Measurements from ENCODE around the gene IPO9. TPM values are rescaled to one million over a fixed set of nuclear protein-coding genes. Genes with fewer than 3 reads are reported as not detected.

IPO9 gene
- total RNA-seq, 1 experiment from 2014 or later: 106 TPM

DNA sequence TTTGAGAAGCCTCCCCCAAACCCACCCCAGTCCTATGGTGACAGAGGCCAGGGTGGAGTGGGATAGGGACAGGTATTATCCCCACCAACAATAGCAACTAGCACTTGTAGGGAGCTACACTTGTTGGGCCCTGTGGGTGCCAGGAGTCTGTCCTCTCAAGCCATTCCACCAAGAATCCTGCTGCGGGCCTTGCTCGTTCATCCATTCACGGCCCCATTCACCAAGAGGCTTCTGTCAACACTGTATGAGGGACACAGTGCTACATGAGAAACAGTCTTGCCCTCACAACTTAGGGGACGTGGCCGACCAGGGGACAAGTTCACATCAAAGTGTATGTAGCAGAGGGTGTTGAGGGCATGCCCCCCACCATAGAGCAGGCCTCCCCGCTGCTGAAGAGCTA, 78.7 kb downstream of the IPO9 start:
- CTCF ChIA-PET: interaction anchor here (1.4 kb wide), 1 partner anchor 11 kb away, joined by 3 read pairs; no protein-coding TSS in a partner anchor
- no peak overlapping the region for H3K4me3 ChIP-seq (ENCODE audit: low read depth in 2 of 2, low read length in 2 of 2)
- H3K27me3 ChIP-seq (ENCODE audit: control insufficient read depth, insufficient read depth, low read length): no peaks in the 10 kb centered on the region
- no peaks in the 10 kb centered on the region for H3K4me1 ChIP-seq (ENCODE audit: control insufficient read depth, insufficient read depth, low read length)
- H3K27ac ChIP-seq (ENCODE audit: low read length): no peak overlapping the region
- no TSS peak for BruUV-seq (replicated peaks)
- POLR2A ChIA-PET: no interaction called here
- H3K36me3 ChIP-seq (ENCODE audit: control insufficient read depth, insufficient read depth, low read length): no peaks in the 10 kb centered on the region
- TF ChIP-seq, protein P1, sequence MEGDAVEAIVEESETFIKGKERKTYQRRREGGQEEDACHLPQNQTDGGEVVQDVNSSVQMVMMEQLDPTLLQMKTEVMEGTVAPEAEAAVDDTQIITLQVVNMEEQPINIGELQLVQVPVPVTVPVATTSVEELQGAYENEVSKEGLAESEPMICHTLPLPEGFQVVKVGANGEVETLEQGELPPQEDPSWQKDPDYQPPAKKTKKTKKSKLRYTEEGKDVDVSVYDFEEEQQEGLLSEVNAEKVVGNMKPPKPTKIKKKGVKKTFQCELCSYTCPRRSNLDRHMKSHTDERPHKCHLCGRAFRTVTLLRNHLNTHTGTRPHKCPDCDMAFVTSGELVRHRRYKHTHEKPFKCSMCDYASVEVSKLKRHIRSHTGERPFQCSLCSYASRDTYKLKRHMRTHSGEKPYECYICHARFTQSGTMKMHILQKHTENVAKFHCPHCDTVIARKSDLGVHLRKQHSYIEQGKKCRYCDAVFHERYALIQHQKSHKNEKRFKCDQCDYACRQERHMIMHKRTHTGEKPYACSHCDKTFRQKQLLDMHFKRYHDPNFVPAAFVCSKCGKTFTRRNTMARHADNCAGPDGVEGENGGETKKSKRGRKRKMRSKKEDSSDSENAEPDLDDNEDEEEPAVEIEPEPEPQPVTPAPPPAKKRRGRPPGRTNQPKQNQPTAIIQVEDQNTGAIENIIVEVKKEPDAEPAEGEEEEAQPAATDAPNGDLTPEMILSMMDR (IDR thresholded peaks at IDR 0.05): no peak
- TF ChIP-seq, protein P2, sequence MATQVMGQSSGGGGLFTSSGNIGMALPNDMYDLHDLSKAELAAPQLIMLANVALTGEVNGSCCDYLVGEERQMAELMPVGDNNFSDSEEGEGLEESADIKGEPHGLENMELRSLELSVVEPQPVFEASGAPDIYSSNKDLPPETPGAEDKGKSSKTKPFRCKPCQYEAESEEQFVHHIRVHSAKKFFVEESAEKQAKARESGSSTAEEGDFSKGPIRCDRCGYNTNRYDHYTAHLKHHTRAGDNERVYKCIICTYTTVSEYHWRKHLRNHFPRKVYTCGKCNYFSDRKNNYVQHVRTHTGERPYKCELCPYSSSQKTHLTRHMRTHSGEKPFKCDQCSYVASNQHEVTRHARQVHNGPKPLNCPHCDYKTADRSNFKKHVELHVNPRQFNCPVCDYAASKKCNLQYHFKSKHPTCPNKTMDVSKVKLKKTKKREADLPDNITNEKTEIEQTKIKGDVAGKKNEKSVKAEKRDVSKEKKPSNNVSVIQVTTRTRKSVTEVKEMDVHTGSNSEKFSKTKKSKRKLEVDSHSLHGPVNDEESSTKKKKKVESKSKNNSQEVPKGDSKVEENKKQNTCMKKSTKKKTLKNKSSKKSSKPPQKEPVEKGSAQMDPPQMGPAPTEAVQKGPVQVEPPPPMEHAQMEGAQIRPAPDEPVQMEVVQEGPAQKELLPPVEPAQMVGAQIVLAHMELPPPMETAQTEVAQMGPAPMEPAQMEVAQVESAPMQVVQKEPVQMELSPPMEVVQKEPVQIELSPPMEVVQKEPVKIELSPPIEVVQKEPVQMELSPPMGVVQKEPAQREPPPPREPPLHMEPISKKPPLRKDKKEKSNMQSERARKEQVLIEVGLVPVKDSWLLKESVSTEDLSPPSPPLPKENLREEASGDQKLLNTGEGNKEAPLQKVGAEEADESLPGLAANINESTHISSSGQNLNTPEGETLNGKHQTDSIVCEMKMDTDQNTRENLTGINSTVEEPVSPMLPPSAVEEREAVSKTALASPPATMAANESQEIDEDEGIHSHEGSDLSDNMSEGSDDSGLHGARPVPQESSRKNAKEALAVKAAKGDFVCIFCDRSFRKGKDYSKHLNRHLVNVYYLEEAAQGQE (IDR thresholded peaks at IDR 0.05; ENCODE audit: insufficient read depth in 1 of 2, low read depth in 2 of 2, low read length in 1 of 2): no peak
- TF ChIP-seq TCF7L2 (IDR thresholded peaks at IDR 0.05; ENCODE audit: low read depth, low read length) (no peak), SIN3A (IDR thresholded peaks at IDR 0.05; ENCODE audit: borderline replicate concordance, insufficient read depth, low read depth, low read length) (no peak), POLR2AphosphoS5 (IDR thresholded peaks at IDR 0.05; ENCODE audit: low read depth, low read length) (no peak)
- ATAC-seq (no peak), DNase-seq (ENCODE audit: low read depth, low spot score) (no peak)
- intact Hi-C loops (cut with micrococcal nuclease; ENCODE audit: unreplicated experiment) (no loop called here), in situ Hi-C loops (cut with HindIII; ENCODE audit: low pct_unique_long_range_greater_than_20kb, low sequenced_read_pairs) (no loop called here)
- H3K9me3 ChIP-seq (ENCODE audit: control insufficient read depth, insufficient read depth, low read depth, low read length): no peaks in the 10 kb centered on the region

DNA sequence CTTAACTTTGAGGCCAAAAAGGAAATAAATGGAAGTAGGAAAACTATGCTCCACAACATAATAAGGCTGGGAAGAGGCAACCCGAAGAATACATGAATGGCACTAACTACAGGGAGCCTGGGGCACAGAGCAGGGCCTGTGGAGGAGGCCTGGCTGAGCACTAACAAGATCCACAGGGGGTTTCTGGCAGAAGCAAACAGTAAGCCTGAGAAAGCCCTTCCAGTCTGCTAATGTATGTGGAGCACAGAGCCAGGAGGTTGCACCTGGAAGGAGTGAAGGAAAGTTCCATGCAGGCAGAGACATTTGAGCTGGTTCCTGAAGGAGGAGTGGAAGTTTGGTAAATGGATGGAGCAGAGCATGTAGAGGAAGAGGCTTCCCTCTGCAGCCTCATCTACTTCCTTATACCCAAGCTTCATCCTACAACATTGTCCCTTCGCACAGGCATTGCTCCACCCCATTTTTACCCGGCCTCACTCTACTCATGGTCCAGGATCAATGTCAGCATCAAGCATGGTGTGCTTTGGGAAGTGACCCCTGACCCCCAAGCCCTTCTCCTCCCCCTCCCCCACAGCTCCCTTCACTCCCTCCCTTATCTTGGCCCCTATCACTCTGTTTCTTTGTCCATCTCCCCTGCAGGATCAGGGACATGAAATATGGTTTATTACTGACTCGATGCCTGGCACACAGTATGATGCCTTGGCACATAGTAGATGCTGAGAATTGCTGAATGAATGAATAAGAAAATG, 83.0 kb downstream of the IPO9 start:
- ChIA-PET CTCF (interaction anchor here (0.6 to 1.5 kb wide), 2 partner anchors 16 to 464 kb away, joined by 3 to 6 read pairs; no protein-coding TSS in a partner anchor), POLR2A (no interaction called here)
- in situ Hi-C loops (cut with HindIII; ENCODE audit: low pct_unique_long_range_greater_than_20kb, low sequenced_read_pairs): no loop called here
- DNase-seq (ENCODE audit: low read depth, low spot score): no peak
- H3K27me3 ChIP-seq (ENCODE audit: control insufficient read depth, insufficient read depth, low read length): no peaks in the 10 kb centered on the region
- intact Hi-C loops (cut with micrococcal nuclease; ENCODE audit: unreplicated experiment): no loop called here
- H3K4me3 ChIP-seq (ENCODE audit: low read depth in 2 of 2, low read length in 2 of 2): no peak overlapping the region
- no peaks in the 10 kb centered on the region for H3K36me3 ChIP-seq (ENCODE audit: control insufficient read depth, insufficient read depth, low read length)
- TF ChIP-seq POLR2AphosphoS5 (IDR thresholded peaks at IDR 0.05; ENCODE audit: low read depth, low read length) (no peak), SIN3A (IDR thresholded peaks at IDR 0.05; ENCODE audit: borderline replicate concordance, insufficient read depth, low read depth, low read length) (no peak), TCF7L2 (IDR thresholded peaks at IDR 0.05; ENCODE audit: low read depth, low read length) (no peak)
- TF ChIP-seq, protein P1 (IDR thresholded peaks at IDR 0.05): no peak
- TF ChIP-seq, protein P2 (IDR thresholded peaks at IDR 0.05; ENCODE audit: insufficient read depth in 1 of 2, low read depth in 2 of 2, low read length in 1 of 2): no peak
- H3K9me3 ChIP-seq (ENCODE audit: control insufficient read depth, insufficient read depth, low read depth, low read length): no peaks in the 10 kb centered on the region
- ATAC-seq: no peak
- no TSS peak for BruUV-seq (replicated peaks)
- no peak overlapping the region for H3K27ac ChIP-seq (ENCODE audit: low read length)
- H3K4me1 ChIP-seq (ENCODE audit: control insufficient read depth, insufficient read depth, low read length): no peaks in the 10 kb centered on the region
